Caco-2 (cell line): ENCODE results near the gene TRAPPC2L. TPM values are rescaled to one million over a fixed set of nuclear protein-coding genes. Genes with fewer than 3 reads are reported as not detected.

Experiments
- BruUV-seq: library from RNA; stranded (reverse); fragments of 400-500 nt; replicated peaks from 2 replicates; lab custom pipeline; 2021; lab: Mats Ljungman, UMichigan
- CTCF ChIA-PET: fragments of 300-600 bp; sonication (Branson Sonifier 250); formaldehyde crosslinking; loops from one replicate; lab custom pipeline; 2022; ENCODE audit warnings: antibody characterized with exemption; lab: Charles Lee
- POLR2A ChIA-PET: fragments of 300-600 bp; sonication (Branson Sonifier 250); formaldehyde crosslinking; loops from one replicate; lab custom pipeline; 2022; ENCODE audit warnings: antibody characterized with exemption; lab: Charles Lee
- DNase-seq, 2 experiments: peaks; one replicate each; pipeline versions ENCODE4 v3.0.0 to v3.0.0-alpha.2; 2020 to 2022
- H3K27me3 ChIP-seq: replicated peaks from 2 replicates; pipeline ENCODE4 v1.6.0; 2011; ENCODE audit warnings: low read length; ENCODE audit not compliant: control insufficient read depth, insufficient read depth
- H3K36me3 ChIP-seq: 2 replicates; pipeline ENCODE4 v1.5.1; 2011; ENCODE audit warnings: low read length; ENCODE audit not compliant: control insufficient read depth, insufficient read depth
- H3K4me1 ChIP-seq: fragments of 250-450 bp; sonication (Bioruptor Pico); 2 replicates; pipeline ENCODE4 v1.5.1; 2020; ENCODE audit warnings: mild to moderate bottlenecking
- H3K4me3 ChIP-seq: 2 replicates; pipeline ENCODE4 v1.5.1; 2011; ENCODE audit warnings: low read depth, mild to moderate bottlenecking, control low read depth, low read length
- H3K9me3 ChIP-seq: fragments of 250-450 bp; sonication (Bioruptor Pico); 2 replicates; pipeline ENCODE4 v1.5.1; 2020; ENCODE audit warnings: mild to moderate bottlenecking, moderate library complexity
- H3K27ac Mint-ChIP-seq: one replicate; pipeline ENCODE4 v1.8.0; 2022; ENCODE audit warnings: mixed read lengths; ENCODE audit not compliant: unreplicated experiment
- H3K27me3 Mint-ChIP-seq: one replicate; pipeline ENCODE4 v1.8.0; 2022; ENCODE audit warnings: mixed read lengths; ENCODE audit not compliant: insufficient read depth, unreplicated experiment
- H3K36me3 Mint-ChIP-seq: one replicate; pipeline ENCODE4 v1.8.0; 2022; ENCODE audit warnings: mild to moderate bottlenecking, mixed read lengths; ENCODE audit not compliant: insufficient read depth, unreplicated experiment
- H3K4me1 Mint-ChIP-seq: one replicate; pipeline ENCODE4 v1.8.0; 2022; ENCODE audit warnings: low read depth, mixed read lengths; ENCODE audit not compliant: unreplicated experiment
- H3K4me3 Mint-ChIP-seq: one replicate; pipeline ENCODE4 v1.8.0; 2022; ENCODE audit warnings: mild to moderate bottlenecking, moderate library complexity, mixed read lengths; ENCODE audit not compliant: unreplicated experiment
- H3K9me3 Mint-ChIP-seq: one replicate; pipeline ENCODE4 v1.8.0; 2022; ENCODE audit warnings: mixed read lengths; ENCODE audit not compliant: unreplicated experiment
- CTCF ChIP-seq, 2 experiments: fragments of 200-600 bp in 1 of 2; IDR thresholded peaks; 1 replicate in 1 of 2; 2 replicates in 1 of 2; pipeline versions ENCODE4 v1.5.1 to v1.8.0; 2011 to 2022; ENCODE audit warnings: antibody characterized with exemption in 1 of 2, control low read depth in 1 of 2, inconsistent platforms in 1 of 2, low read depth in 1 of 2, low read length in 1 of 2, mild to moderate bottlenecking in 1 of 2, moderate library complexity in 1 of 2; ENCODE audit not compliant: insufficient read depth in 1 of 2, severe bottlenecking in 1 of 2, unreplicated experiment in 1 of 2
- intact Hi-C: fragments of 100-400 bp; cut with micrococcal nuclease; formaldehyde crosslinking; loops from one replicate; pipeline ENCODE4 v1.10.0; 2022; ENCODE audit not compliant: unreplicated experiment
- total RNA-seq: library from RNA; stranded (reverse); gene quantifications from 2 replicates; pipeline ENCODE4 v1.2.3, GENCODE V29; 2022

Gene TRAPPC2L
- total RNA-seq, 1 experiment from 2014 or later: 179 TPM

- no peaks in the 10 kb centered on the region for H3K9me3 ChIP-seq
- no TSS peak for BruUV-seq
- H3K27ac Mint-ChIP-seq: no peak overlapping the region
- H3K36me3 Mint-ChIP-seq: peaks cover 6% of the 10 kb centered on the region
- TF ChIP-seq CTCF (IDR thresholded peaks at IDR 0.05; ENCODE audit: insufficient read depth in 1 of 2, low read depth in 1 of 2, low read length in 1 of 2, severe bottlenecking in 1 of 2, unreplicated experiment in 1 of 2): no peak
- H3K4me3 Mint-ChIP-seq: no peak overlapping the region
- H3K4me3 ChIP-seq: no peak overlapping the region
- no peak for DNase-seq
- H3K4me1 ChIP-seq: no peaks in the 10 kb centered on the region
- POLR2A ChIA-PET: no interaction called here
- no peaks in the 10 kb centered on the region for H3K27me3 Mint-ChIP-seq
- H3K27me3 ChIP-seq: no peaks in the 10 kb centered on the region
- CTCF ChIA-PET: interaction anchor here (0.6 kb wide), 1 partner anchor 157 kb away, joined by 3 read pairs; no protein-coding TSS in a partner anchor
- H3K9me3 Mint-ChIP-seq: no peaks in the 10 kb centered on the region
- intact Hi-C loops: no loop called here
- no peaks in the 10 kb centered on the region for H3K36me3 ChIP-seq
- no peaks in the 10 kb centered on the region for H3K4me1 Mint-ChIP-seq
Measured at GRCh38 chr16:88906535-88907105, 49.7 kb downstream of the TRAPPC2L start.

- no peaks in the 10 kb centered on the region for H3K9me3 Mint-ChIP-seq
- H3K4me3 Mint-ChIP-seq: no peak overlapping the region
- peaks cover 6% of the 10 kb centered on the region for H3K36me3 Mint-ChIP-seq
- Histone ChIP-seq H3K27me3 (no peaks in the 10 kb centered on the region), H3K4me1 (no peaks in the 10 kb centered on the region), H3K4me3 (no peak overlapping the region), H3K9me3 (no peaks in the 10 kb centered on the region), H3K36me3 (no peaks in the 10 kb centered on the region)
- no TSS peak for BruUV-seq
- no peaks in the 10 kb centered on the region for H3K27me3 Mint-ChIP-seq
- no peak overlapping the region for H3K27ac Mint-ChIP-seq
- TF ChIP-seq CTCF (IDR thresholded peaks at IDR 0.05; ENCODE audit: insufficient read depth in 1 of 2, low read depth in 1 of 2, low read length in 1 of 2, severe bottlenecking in 1 of 2, unreplicated experiment in 1 of 2): no peak
- CTCF ChIA-PET: no interaction called here
- intact Hi-C loops: no loop called here
- no peaks in the 10 kb centered on the region for H3K4me1 Mint-ChIP-seq
- POLR2A ChIA-PET: no interaction called here
- DNase-seq: no peak
Measured at GRCh38 chr16:88907768-88908167, 50.8 kb downstream of the TRAPPC2L start.

GRCh38 chr16:88908307-88908706, 51.4 kb downstream of the TRAPPC2L start:
- no peak overlapping the region for H3K27ac Mint-ChIP-seq
- H3K4me3 Mint-ChIP-seq: no peak overlapping the region
- no peaks in the 10 kb centered on the region for H3K27me3 Mint-ChIP-seq
- no peaks in the 10 kb centered on the region for H3K9me3 Mint-ChIP-seq
- Histone ChIP-seq H3K36me3 (no peaks in the 10 kb centered on the region), H3K4me3 (no peak overlapping the region), H3K9me3 (peaks cover 5% of the 10 kb centered on the region; the same call in 1 of the 2 replicates), H3K27me3 (no peaks in the 10 kb centered on the region), H3K4me1 (no peaks in the 10 kb centered on the region)
- peaks cover 6% of the 10 kb centered on the region for H3K36me3 Mint-ChIP-seq
- CTCF ChIA-PET: no interaction called here
- no peak for TF ChIP-seq CTCF (IDR thresholded peaks at IDR 0.05; ENCODE audit: insufficient read depth in 1 of 2, low read depth in 1 of 2, low read length in 1 of 2, severe bottlenecking in 1 of 2, unreplicated experiment in 1 of 2)
- no peaks in the 10 kb centered on the region for H3K4me1 Mint-ChIP-seq
- POLR2A ChIA-PET: no interaction called here
- intact Hi-C loops: no loop called here
- no TSS peak for BruUV-seq
- DNase-seq: no peak
